ENCODE measurements around the gene AMZ2.

- TF ChIP-seq, protein P1, sequence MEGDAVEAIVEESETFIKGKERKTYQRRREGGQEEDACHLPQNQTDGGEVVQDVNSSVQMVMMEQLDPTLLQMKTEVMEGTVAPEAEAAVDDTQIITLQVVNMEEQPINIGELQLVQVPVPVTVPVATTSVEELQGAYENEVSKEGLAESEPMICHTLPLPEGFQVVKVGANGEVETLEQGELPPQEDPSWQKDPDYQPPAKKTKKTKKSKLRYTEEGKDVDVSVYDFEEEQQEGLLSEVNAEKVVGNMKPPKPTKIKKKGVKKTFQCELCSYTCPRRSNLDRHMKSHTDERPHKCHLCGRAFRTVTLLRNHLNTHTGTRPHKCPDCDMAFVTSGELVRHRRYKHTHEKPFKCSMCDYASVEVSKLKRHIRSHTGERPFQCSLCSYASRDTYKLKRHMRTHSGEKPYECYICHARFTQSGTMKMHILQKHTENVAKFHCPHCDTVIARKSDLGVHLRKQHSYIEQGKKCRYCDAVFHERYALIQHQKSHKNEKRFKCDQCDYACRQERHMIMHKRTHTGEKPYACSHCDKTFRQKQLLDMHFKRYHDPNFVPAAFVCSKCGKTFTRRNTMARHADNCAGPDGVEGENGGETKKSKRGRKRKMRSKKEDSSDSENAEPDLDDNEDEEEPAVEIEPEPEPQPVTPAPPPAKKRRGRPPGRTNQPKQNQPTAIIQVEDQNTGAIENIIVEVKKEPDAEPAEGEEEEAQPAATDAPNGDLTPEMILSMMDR (conservative IDR thresholded peaks at IDR 0.05): no peak
- TF ChIP-seq EZH2 (IDR thresholded peaks at IDR 0.05; ENCODE audit: low read depth): no peak
Observed at GRCh38 chr17:68249354-68249765, 1.5 kb downstream of the AMZ2 start.
